ENCODE measurements around the gene TMCO4. TPM values are rescaled to one million over a fixed set of nuclear protein-coding genes. Genes with fewer than 3 reads are reported as not detected.

Gene TMCO4
- total RNA-seq, 6 experiments from 2014 or later: 6.4 to 13.5 (median 9.8) TPM

DNA sequence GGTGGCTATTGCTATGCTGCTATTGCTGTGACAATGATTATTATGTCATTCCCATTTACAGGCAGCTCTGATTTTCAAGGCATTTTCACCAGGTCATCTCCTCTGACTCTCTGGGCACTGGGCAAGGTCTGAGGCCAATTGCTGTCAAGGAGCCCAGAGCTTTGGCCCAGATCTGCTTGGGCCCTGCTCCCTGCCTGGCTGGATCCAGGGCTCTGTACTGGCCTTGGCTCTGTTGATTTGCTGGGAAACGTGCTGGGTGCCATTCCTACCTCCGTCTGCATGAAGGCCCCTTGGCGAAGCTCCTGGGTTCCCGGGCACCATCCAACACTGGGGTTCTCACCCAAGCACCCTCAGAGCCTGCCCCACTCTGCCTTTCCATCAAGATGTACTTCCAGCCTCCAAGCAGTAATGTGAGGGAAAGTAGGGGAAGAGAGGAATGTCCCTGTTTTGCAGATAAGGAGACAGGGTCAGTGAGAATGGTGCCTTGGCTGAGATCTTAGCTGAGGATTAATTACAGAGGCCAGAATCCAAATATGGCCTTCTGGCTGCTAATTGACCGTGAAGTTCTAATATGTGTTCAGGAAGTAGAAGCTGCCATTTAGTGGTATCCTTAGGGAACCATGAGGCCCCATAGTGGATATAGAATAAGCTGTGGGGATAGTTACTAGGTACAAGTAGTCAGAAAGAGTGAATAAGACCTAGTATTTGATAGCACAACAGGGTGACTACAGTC lies 71.1 kb downstream of the TMCO4 start:
- Histone ChIP-seq H3K4me3 (no peak overlapping the region), H3K36me3 (peaks cover 0 to 6% (median 0%) of the 10 kb centered on the region in 4 donors), H3K27me3 (no peaks in the 10 kb centered on the region), H3K9me3 (no peaks in the 10 kb centered on the region), H3K4me1 (no peaks in the 10 kb centered on the region), H3K27ac (no peak overlapping the region)
- TF ChIP-seq POLR2A (IDR thresholded peaks at IDR 0.05): no peak
- TF ChIP-seq CTCF (IDR thresholded peaks at IDR 0.05): no peak
- intact Hi-C loops (cut with DNase I): no loop called here
- 94% methylated on average over 5 of the region's 5 CpGs for WGBS (ENCODE audit: insufficient coverage, low coverage, low lambda C conversion rate, missing lambda C conversion rate)
- ATAC-seq (peak in 1 of 4 donors; percentile 90), DNase-seq (peak in 1 of 3 donors; percentile 62)

DNA sequence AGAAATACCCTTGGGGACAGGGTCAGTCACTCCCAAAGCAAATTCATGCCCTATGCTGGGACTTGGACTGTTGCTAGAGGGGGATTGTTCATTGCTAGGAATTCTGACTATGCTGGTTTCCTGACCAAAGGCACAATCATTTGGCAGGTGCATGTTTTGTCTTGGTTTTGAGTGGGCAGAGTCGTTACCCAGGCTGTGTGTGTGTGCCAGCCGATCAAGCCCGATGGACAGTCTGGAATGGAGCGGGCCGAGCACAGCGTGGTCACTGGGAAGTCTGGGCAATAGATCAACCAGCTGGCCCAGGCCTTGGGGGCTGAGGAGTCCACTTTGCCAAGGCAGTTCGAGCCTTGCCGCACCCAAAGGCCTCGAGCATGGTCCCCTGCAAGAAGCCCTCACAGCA lies 74.1 kb downstream of the TMCO4 start:
- no peak overlapping the region for H3K27ac ChIP-seq
- DNase-seq (no peak), ATAC-seq (no peak)
- H3K27me3 ChIP-seq: no peaks in the 10 kb centered on the region
- H3K36me3 ChIP-seq: peaks cover 0 to 6% (median 0%) of the 10 kb centered on the region in 4 donors
- no peak for TF ChIP-seq CTCF (IDR thresholded peaks at IDR 0.05)
- no peak for TF ChIP-seq POLR2A (IDR thresholded peaks at IDR 0.05)
- H3K9me3 ChIP-seq: no peaks in the 10 kb centered on the region
- intact Hi-C loops (cut with DNase I): no loop called here
- WGBS (ENCODE audit: insufficient coverage, low coverage, low lambda C conversion rate, missing lambda C conversion rate): no CpG with 5 or more reads among the region's 9 CpGs
- H3K4me1 ChIP-seq: no peaks in the 10 kb centered on the region
- no peak overlapping the region for H3K4me3 ChIP-seq

DNA sequence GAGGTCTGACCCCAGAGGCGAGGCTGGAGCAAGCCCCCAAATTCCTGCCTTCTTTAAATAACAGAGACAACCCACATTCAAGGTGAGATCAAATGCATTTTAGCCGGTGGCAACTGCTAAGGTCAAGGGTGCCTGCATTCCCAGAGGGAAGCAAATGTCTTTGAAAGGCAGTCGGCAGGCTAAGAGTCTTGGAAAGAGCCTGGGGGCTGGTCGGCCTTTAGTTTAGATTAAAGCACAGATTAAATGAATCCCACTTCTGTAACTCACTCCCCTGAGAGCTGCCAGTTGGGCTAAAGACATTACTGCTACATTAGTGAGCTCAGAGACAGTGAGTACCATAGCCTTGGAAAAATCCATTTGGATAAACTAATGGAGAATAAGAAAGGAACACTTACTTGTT lies 75.8 kb downstream of the TMCO4 start:
- DNase-seq (no peak), ATAC-seq (no peak)
- 90% methylated on average over 3 of the region's 4 CpGs for WGBS (ENCODE audit: insufficient coverage, low coverage, low lambda C conversion rate, missing lambda C conversion rate)
- Histone ChIP-seq H3K9me3 (no peaks in the 10 kb centered on the region), H3K36me3 (peaks cover 0 to 6% (median 0%) of the 10 kb centered on the region in 4 donors), H3K27ac (no peak overlapping the region), H3K27me3 (no peaks in the 10 kb centered on the region), H3K4me1 (no peaks in the 10 kb centered on the region), H3K4me3 (no peak overlapping the region)
- intact Hi-C loops (cut with DNase I): no loop called here
- TF ChIP-seq CTCF (IDR thresholded peaks at IDR 0.05) (no peak), POLR2A (IDR thresholded peaks at IDR 0.05) (no peak)

GRCh38 chr1:19720973-19721372 lies 78.7 kb downstream of the TMCO4 start:
- intact Hi-C loops (cut with DNase I): no loop called here
- ATAC-seq: no peak
- H3K36me3 ChIP-seq: peaks cover 0 to 6% (median 0%) of the 10 kb centered on the region in 4 donors

More at GRCh38 chr1:19720973-19721372, 78.7 kb downstream of the TMCO4 start:
- Histone ChIP-seq H3K4me3 (no peak overlapping the region), H3K27ac (no peak overlapping the region), H3K9me3 (no peaks in the 10 kb centered on the region), H3K27me3 (no peaks in the 10 kb centered on the region), H3K4me1 (no peaks in the 10 kb centered on the region)
- WGBS (ENCODE audit: insufficient coverage, low coverage, low lambda C conversion rate, missing lambda C conversion rate): 90% methylated on average over 2 of the region's 4 CpGs
- no peak for DNase-seq
- no peak for TF ChIP-seq POLR2A (IDR thresholded peaks at IDR 0.05)
- TF ChIP-seq CTCF (IDR thresholded peaks at IDR 0.05): no peak

Data from right lobe of liver (tissue), 6 donors.